Left hindlimb (tissue), 1 donor: ENCODE results near the gene ZNF23.
"Not testable (repeated sequence)": the region's sequence is repeated elsewhere in the genome, so short reads cannot be mapped to it uniquely, and the experiment has no call there.

Experiments
- DNase-seq: peaks from one replicate; pipeline ENCODE4 v3.0.0-alpha.2; 2018

ZNF23 gene

DNA sequence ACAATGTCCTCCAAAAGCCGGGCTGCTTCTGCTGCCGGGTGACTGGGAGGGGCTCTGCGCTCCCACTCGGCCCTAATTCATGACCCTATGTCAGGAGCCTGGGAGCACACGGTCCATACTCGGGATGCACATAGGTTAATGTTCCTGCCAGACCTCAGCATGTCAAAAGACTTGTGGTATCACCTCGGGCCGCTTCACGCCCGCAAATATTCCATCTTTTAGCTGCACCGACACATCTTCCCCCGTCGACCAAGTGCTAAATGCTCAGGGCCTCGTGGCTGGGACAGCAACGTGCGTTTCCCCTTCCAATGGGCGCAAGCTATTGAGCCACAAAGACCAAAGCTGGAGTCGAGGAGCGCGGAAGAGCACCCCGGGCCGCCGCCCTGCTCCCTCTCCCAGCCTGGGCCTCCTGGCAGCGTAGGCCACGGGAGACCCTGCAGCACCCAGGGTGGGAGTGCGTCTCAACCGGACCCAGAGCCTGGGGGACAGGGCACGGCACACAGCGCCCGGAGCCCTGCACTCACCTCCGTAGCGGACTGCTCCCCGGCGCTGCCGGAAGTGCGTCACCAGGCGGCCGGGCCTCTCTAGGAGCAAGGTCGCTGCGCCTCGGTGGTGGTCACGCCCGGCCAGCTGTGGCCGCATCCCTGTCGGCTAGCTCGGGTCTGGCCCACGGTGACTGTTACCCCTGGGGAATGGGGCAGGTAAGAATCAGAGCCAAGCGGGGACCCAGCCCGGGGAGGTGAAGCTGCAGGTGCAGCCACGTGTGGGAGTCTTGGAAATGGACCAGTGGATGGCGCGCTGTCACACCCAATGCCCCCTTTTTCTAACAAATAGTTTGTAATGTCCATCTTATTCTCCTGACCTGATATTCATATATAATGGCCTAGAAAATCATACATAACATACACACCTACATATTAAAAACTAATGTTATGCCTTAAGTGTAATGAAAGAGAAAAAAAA, at the start of gene ZNF23:
ZNF23 (minus strand) TSS at position 562 of the 963 bp plus-strand sequence. CDS start 5,451 bp downstream, outside the sequence.
- peak; percentile 85 for DNase-seq

GRCh38 chr16:71507061-71507460, 45.0 kb upstream of the ZNF23 start:
- DNase-seq: no peak

DNA sequence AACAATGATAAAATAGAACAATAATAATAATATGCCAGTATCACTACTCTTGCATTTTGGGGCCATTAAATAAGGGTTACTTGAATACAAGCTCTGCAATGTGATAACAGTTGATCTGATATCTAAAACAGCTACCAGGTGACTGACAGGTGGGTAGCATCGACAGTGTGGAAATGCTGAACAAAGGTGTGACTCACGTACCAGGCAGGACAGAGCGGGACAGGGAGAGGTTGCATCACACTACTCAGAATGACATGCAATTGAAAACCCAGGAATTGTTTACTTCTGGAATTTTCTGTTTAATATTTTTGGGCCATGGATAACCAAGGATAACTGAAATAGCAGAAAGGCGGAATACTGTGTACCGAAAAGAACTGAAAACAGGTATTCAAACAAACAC, 42.9 kb upstream of the ZNF23 start:
- no peak for DNase-seq

DNA sequence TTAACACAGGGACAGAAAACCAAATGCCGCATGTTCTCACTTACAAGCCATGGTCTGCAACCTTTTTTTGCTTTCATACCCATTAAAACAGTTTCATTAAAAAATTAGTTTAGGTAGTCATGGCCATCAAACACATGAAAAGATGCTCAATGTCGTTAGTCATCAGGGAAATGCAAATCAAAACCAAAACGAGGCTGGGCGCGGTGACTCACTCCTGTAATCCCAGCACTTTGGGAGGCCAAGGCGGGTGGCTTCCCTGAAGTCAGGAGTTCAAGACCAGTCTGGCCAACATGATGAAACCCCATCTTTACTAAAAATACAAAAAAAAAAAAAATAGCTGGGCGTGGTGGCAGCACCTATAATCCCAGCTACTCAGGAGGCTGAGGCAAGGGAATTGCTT, 42.0 kb upstream of the ZNF23 start:
- DNase-seq: not testable (repeated sequence)

- no peak for DNase-seq
Observed at GRCh38 chr16:71501547-71501946, 39.5 kb upstream of the ZNF23 start.

- DNase-seq: no peak
Observed at GRCh38 chr16:71500964-71501363, 38.9 kb upstream of the ZNF23 start.

- DNase-seq: no peak
Observed at GRCh38 chr16:71499775-71500364, 37.8 kb upstream of the ZNF23 start.

- no peak for DNase-seq
Observed at GRCh38 chr16:71498031-71498430, 36.0 kb upstream of the ZNF23 start.

GRCh38 chr16:71493213-71493612, 31.2 kb upstream of the ZNF23 start:
- no peak for DNase-seq

DNA sequence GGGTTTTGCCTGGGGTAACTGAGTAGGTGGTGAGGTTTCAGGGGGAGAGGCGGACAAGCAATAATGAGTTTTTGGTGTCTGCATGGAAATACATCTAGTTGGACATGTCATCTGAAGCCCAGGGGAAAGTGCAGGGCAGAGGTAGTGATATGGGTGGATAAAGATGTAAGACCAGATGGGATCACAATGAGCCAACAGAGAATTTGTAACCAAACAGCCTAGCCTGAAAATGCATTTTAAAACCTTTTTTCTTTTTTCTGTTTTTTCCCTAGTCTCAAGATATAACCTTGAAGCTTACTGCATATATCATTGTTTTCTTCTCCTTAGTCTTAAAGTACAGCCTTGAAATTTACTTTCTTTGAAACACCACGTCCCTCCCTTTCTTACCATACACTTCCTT, 30.7 kb upstream of the ZNF23 start:
- DNase-seq: no peak

DNA sequence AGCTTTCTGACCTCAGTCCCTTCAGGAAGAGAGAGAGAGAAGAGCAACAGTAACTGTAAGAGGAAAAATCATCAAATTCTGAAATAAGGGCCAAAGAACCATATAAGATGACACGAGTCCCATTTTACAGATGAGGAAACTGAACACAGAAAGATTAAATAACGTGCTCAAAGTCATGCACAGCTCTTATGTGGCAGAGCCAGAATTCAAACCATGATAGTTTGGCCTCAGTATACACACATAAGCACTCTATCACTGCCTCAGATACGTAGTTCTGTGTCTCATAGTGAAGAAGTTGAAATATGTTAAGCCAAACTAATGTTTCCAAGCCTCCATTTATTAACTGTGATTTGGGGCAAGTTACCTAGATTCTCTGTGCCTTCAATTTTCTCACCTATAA, 29.0 kb upstream of the ZNF23 start:
- DNase-seq: no peak

GRCh38 chr16:71490361-71490760, 28.3 kb upstream of the ZNF23 start:
- DNase-seq: no peak

DNA sequence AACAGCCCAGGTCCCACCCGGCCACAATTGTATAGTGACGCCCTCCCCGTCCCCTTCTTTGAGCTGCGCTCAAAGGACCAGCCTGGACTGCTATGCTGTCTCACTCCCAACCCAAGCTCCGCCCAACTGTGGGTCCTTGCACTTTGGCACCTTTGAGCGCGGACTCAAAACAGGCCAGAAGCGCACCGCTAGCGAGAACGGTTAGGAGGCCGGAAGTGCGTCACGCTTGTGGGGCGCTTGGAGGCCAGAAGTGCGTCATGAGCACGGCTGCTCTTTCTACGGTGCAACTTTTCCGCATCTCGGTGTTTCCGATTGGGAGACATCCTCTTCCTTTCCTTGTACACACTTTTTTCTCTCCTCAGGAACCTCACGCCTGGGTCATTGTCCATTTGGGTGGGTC, 27.1 kb upstream of the ZNF23 start, which contains the start of gene ZNF19:
ZNF19 (minus strand) TSS at position 203 of the 400 bp plus-strand sequence. CDS start 7,210 bp downstream, outside the sequence.
- DNase-seq: no peak

GRCh38 chr16:71484006-71484893, 22.2 kb upstream of the ZNF23 start:
- DNase-seq: peak; percentile 89

DNA sequence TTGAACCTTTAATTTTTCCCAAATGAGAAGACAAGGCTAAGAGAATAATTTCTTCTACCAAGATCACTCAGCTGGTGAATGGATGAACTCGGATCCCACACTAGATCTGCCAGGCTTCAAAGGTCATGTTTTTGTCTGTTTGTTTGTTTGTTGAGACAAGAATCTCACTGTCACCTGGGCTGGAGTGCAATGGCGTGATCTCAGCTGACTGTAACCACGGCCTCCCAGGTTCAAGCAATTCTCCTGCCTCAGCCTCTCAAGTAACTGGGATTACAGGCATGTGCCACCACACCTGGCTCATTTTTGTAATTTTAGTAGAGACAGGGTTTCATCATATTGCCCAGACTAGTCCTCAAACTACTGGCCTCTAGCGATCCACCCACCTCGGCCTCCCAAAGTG, 20.5 kb upstream of the ZNF23 start:
- no peak for DNase-seq

DNA sequence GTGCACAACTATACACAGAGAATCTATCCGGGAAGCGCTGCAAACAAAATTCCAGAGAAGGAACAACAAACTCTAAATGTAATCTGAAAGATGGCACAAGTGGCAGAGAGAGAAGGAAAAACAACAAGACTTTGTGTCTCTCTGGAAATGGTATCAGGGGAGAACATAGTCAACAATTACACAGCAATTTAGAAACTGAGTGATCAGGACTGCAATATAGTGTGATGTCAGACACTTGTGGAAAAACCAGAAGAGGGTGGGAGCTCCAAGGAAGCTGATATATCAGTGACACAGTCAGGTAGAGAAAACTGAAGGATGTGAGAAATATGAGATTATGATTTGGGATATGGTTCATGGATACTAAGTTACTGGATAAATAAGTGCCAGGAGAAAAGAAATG, 18.9 kb upstream of the ZNF23 start:
- no peak for DNase-seq

DNA sequence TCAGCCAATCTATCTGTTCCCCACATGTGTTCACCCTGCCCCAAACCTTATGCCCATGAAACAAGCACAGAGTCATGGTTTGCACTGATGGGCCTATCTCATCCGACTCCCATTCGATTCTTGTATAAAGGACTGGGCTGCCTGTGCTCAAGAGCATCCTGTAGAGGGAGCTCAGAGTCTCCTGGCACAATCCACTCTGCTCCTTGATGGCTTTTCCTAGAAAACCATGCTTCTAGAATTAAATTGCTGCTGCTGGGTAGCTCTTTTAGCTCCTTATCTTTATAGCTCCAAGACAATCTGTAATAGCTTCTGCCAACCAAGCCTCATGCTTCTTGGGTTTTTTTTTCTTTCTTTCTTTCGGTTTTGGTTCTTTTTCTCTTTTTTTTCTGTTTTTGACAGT, 17.4 kb upstream of the ZNF23 start:
- no peak for DNase-seq

GRCh38 chr16:71476457-71477124, 14.5 kb upstream of the ZNF23 start:
- DNase-seq: no peak

- DNase-seq: no peak
Observed at GRCh38 chr16:71474864-71475263, 12.8 kb upstream of the ZNF23 start.

DNA sequence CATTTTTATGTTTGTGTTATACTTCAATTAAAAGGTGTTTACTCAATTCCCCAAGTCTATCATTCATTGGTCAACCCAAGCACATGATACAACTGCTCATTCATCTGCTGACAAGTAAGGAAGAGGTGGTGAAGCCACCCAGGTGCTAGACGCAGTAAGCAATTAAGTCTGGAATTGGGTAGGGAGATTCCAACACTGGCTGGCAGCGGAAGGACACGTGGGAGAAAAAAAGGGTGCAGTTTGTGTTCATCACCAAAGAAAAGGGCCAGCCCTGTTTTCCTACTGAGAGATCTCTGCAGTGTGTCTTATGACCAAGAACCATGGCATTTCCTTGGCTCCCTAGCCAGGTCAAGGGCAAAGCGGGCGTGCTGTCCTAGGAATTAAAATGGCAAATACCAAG, 11.8 kb upstream of the ZNF23 start:
- no peak for DNase-seq

DNA sequence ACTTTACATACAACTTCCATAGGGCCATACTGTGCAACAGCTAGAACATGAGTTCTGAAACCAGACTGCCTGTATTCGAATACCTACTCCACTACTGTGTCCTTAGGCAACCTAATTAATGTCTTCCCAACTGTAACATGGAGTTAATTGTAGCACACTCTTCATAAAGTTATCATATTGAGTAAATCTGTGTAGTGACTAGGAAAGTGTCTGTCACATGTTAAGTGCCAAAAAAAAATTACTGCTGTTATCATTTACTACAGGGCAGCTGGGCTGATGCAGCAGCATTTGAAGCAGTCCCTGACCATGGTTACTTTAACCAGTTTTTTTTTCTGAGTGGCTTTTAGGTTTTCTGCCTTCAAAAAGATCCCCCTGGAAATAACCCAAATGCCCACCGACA, 10.9 kb upstream of the ZNF23 start:
- no peak for DNase-seq

DNA sequence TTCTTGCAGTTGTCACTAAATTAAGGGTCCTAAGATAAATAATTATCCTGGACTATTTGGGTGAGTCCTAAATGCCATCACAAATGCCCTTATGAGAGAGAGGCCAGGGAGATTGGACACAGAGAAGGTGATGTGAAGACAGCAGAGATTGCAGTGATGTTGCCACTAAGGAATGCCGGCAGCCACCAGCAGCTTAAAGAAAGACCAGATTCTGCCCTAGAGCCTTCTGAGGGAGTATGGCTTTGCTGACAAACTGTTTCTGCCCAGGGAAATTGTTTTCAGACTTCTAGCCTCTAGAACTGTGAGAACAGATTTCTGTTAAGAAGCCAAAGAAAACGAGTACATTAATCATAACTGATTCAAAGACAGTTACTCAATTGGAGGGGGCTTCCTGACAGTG, 10.0 kb upstream of the ZNF23 start:
- no peak for DNase-seq

DNA sequence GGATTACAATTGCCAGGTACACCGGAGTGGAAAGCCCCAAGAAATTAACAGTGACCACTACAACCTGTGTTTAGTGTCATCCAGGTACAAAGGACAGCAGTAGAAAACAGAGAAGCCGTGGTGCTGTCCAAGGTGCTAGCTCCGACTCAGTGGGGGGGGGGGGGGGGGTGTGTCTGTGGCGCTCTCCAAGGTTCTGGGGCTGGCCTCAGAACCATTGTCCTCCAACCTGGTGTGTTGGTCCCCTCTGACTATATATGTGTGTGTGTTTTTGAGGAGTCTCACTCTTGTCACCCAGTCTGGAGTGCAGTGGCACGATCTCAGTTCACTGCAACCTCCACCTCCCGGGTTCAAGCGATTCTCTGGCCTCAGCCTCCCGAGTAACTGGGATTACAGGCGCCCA, 5.8 kb upstream of the ZNF23 start:
- DNase-seq: peak; percentile 43
